Activated CD8-positive, alpha-beta T cell treated with anti-CD3 and anti-CD28 coated beads for 36 hours (primary cell): ENCODE results near the gene SLC25A5. TPM values are rescaled to one million over a fixed set of nuclear protein-coding genes. Genes with fewer than 3 reads are reported as not detected.

ENCODE experiments used
- ATAC-seq: fragments of 200-7000 bp; cut with Tn5 transposase; one replicate; pipeline ENCODE4 v1.10.0; 2021; ENCODE audit warnings: mild to moderate bottlenecking, moderate library complexity
- CTCF ChIA-PET: fragments of 350-600 bp; sonication (Branson Sonifier 250); formaldehyde crosslinking; loops from one replicate; lab custom pipeline; 2021; ENCODE audit warnings: antibody characterized with exemption; lab: Charles Lee
- POLR2A ChIA-PET: fragments of 350-600 bp; sonication (Branson Sonifier 250); formaldehyde crosslinking; loops from one replicate; lab custom pipeline; 2021; ENCODE audit warnings: antibody characterized with exemption; lab: Charles Lee
- DNase-seq: peaks from one replicate; pipeline ENCODE4 v3.0.0-alpha.2; 2020
- H3K27ac Mint-ChIP-seq: one replicate; pipeline ENCODE4 v1.8.0; 2021; ENCODE audit warnings: mild to moderate bottlenecking, mixed read lengths
- H3K27me3 Mint-ChIP-seq: one replicate; pipeline ENCODE4 v1.8.0; 2021; ENCODE audit warnings: mixed read lengths
- H3K36me3 Mint-ChIP-seq: one replicate; pipeline ENCODE4 v1.8.0; 2021; ENCODE audit warnings: low read depth, mixed read lengths
- H3K4me1 Mint-ChIP-seq: one replicate; pipeline ENCODE4 v1.8.0; 2021; ENCODE audit warnings: low read depth, mixed read lengths
- H3K4me3 Mint-ChIP-seq: one replicate; pipeline ENCODE4 v1.8.0; 2021; ENCODE audit warnings: mild to moderate bottlenecking, moderate library complexity, mixed read lengths
- H3K9me3 Mint-ChIP-seq: one replicate; pipeline ENCODE4 v1.8.0; 2021; ENCODE audit warnings: mixed read lengths
- intact Hi-C: fragments of 100-400 bp; cut with micrococcal nuclease; formaldehyde crosslinking; loops from one replicate; pipeline ENCODE4 v1.10.0; 2022
- total RNA-seq, 2 experiments: library from RNA; stranded (reverse); gene quantifications; one replicate each; pipeline ENCODE4 v1.2.3, GENCODE V29; 2021
- TF ChIP-seq, protein P1 (sequence below): fragments of 200-600 bp; IDR thresholded peaks from one replicate; pipeline ENCODE4 v1.8.0; 2022; ENCODE audit warnings: antibody characterized with exemption, mild to moderate bottlenecking

SLC25A5 gene
- total RNA-seq, 2 experiments from 2014 or later, result 830 to 839 TPM

- ChIA-PET CTCF (interaction anchor here (1.6 kb wide), 1 partner anchor 13 kb away, joined by 3 read pairs; no protein-coding TSS in a partner anchor), POLR2A (no interaction called here)
- TF ChIP-seq, protein P1, sequence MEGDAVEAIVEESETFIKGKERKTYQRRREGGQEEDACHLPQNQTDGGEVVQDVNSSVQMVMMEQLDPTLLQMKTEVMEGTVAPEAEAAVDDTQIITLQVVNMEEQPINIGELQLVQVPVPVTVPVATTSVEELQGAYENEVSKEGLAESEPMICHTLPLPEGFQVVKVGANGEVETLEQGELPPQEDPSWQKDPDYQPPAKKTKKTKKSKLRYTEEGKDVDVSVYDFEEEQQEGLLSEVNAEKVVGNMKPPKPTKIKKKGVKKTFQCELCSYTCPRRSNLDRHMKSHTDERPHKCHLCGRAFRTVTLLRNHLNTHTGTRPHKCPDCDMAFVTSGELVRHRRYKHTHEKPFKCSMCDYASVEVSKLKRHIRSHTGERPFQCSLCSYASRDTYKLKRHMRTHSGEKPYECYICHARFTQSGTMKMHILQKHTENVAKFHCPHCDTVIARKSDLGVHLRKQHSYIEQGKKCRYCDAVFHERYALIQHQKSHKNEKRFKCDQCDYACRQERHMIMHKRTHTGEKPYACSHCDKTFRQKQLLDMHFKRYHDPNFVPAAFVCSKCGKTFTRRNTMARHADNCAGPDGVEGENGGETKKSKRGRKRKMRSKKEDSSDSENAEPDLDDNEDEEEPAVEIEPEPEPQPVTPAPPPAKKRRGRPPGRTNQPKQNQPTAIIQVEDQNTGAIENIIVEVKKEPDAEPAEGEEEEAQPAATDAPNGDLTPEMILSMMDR, result no peak
- DNase-seq, result no peak
- H3K9me3 Mint-ChIP-seq, result no peaks in the 10 kb centered on the region
- peaks cover 24% of the 10 kb centered on the region for H3K36me3 Mint-ChIP-seq
- no peaks in the 10 kb centered on the region for H3K27me3 Mint-ChIP-seq
- intact Hi-C loops, result no loop called here
- peaks cover 12% of the 10 kb centered on the region for H3K4me1 Mint-ChIP-seq
- no peak overlapping the region for H3K27ac Mint-ChIP-seq
- ATAC-seq, result no peak
- H3K4me3 Mint-ChIP-seq, result no peak overlapping the region
Measured at GRCh38 chrX:119466970-119467369, 1.3 kb upstream of the SLC25A5 start.

DNA sequence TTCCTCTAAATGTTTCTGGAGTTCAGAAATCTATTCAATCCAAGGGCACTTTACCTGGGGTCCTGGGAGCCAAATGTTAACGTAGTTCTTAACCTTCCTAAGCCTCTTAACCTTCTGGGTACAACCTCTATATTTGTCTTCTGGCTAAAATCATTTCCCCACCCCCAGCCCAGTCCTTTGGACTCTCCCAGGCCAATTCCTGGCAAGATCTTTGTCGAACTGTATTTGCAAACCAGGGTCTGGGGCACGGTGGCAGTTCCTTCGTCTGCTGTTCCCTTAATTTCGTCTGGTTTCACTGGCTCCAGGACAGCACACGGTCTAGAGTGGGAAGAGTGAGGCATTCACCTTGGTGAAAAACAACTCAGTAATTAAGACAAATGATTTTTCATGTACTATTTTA lies 811 bp upstream of the SLC25A5 start:
- Mint-ChIP-seq H3K36me3 (peaks cover 24% of the 10 kb centered on the region), H3K27ac (no peak overlapping the region), H3K4me3 (peak overlapping the region; percentile 83), H3K4me1 (peaks cover 12% of the 10 kb centered on the region), H3K9me3 (no peaks in the 10 kb centered on the region), H3K27me3 (no peaks in the 10 kb centered on the region)
- TF ChIP-seq, protein P1, result no peak
- DNase-seq (no peak), ATAC-seq (no peak)
- intact Hi-C loops, result no loop called here
- ChIA-PET CTCF (no interaction called here), POLR2A (interaction anchor here (0.6 kb wide), 1 partner anchor 49 kb away, joined by 3 read pairs; no protein-coding TSS in a partner anchor)

GRCh38 chrX:119468551-119469312 lies 488 bp downstream of the SLC25A5 start:
- ATAC-seq (peak; percentile 81), DNase-seq (peak; percentile 92)
- H3K4me1 Mint-ChIP-seq, result peaks cover 12% of the 10 kb centered on the region
- POLR2A ChIA-PET, result interaction anchor here (1.1 to 2.7 kb wide), 3 partner anchors 10 to 20 kb away, joined by 3 to 20 read pairs (median 10); no protein-coding TSS in a partner anchor
- peaks cover 24% of the 10 kb centered on the region for H3K36me3 Mint-ChIP-seq
- H3K27ac Mint-ChIP-seq, result peak overlapping the region; percentile 91
- intact Hi-C loops, result no loop called here
- peak overlapping the region; percentile 83 for H3K4me3 Mint-ChIP-seq
- CTCF ChIA-PET, result interaction anchor here (0.6 to 2.0 kb wide), 6 partner anchors 10 to 402 kb away, joined by 3 to 15 read pairs (median 4); no protein-coding TSS in a partner anchor
- TF ChIP-seq, protein P1, result peak; percentile 65
- no peaks in the 10 kb centered on the region for H3K27me3 Mint-ChIP-seq
- H3K9me3 Mint-ChIP-seq, result no peaks in the 10 kb centered on the region

DNA sequence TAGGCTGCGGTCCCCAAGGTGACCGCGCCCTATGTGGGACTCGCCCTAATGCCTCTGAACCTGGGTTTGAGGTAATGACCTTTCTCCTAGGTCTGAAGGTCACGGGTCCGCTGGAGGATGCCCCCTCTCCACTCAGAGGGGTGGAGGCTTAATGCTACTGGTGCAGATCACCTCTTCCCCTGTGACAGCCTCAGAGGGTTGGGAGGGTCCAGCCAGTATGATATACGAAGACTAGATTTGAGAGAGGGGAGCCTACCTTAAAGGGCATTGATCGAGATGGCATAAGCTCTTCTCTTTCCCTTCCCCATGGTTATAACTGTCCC lies 1.0 kb downstream of the SLC25A5 start:
- H3K27ac Mint-ChIP-seq, result peak overlapping the region; percentile 84
- H3K9me3 Mint-ChIP-seq, result no peaks in the 10 kb centered on the region
- TF ChIP-seq, protein P1, result no peak
- CTCF ChIA-PET, result interaction anchor here (0.6 to 2.0 kb wide), 6 partner anchors 9 to 401 kb away, joined by 3 to 15 read pairs (median 4); no protein-coding TSS in a partner anchor
- no peaks in the 10 kb centered on the region for H3K27me3 Mint-ChIP-seq
- DNase-seq (no peak), ATAC-seq (no peak)
- intact Hi-C loops, result no loop called here
- peaks cover 24% of the 10 kb centered on the region for H3K36me3 Mint-ChIP-seq
- POLR2A ChIA-PET, result interaction anchor here (1.1 to 2.7 kb wide), 3 partner anchors 9 to 20 kb away, joined by 3 to 20 read pairs (median 10); no protein-coding TSS in a partner anchor
- H3K4me1 Mint-ChIP-seq, result peaks cover 12% of the 10 kb centered on the region
- H3K4me3 Mint-ChIP-seq, result peak overlapping the region; percentile 83
